Ascending aorta (tissue), 2 donors: ENCODE data around the gene PSMD6. TPM values are rescaled to one million over a fixed set of nuclear protein-coding genes. Genes with fewer than 3 reads are reported as not detected.

Experiments
- DNase-seq, 2 donors: peaks; one replicate each; pipeline ENCODE4 v3.0.0-alpha.2; 2019; ENCODE audit warnings: low spot score in 2 of 2
- H3K27ac ChIP-seq, 2 donors: fragments of 200-600 bp; sonication (generic); one replicate each; pipeline ENCODE4 v1.5.1; 2016 to 2017; ENCODE audit warnings: mild to moderate bottlenecking in 1 of 2
- H3K27me3 ChIP-seq: fragments of 200-600 bp; sonication (generic); one replicate; pipeline ENCODE4 v1.5.1; 2017
- H3K36me3 ChIP-seq, 2 donors: fragments of 200-600 bp; sonication (generic); one replicate each; pipeline ENCODE4 v1.5.1; 2016
- H3K4me1 ChIP-seq, 2 donors: fragments of 200-600 bp; sonication (generic); one replicate each; pipeline ENCODE4 v1.5.1; 2016 to 2017; ENCODE audit warnings: mild to moderate bottlenecking in 1 of 2
- H3K4me3 ChIP-seq, 2 donors: fragments of 200-600 bp; sonication (generic); one replicate each; pipeline ENCODE4 v1.5.1; 2016 to 2017; ENCODE audit warnings: mild to moderate bottlenecking in 1 of 2
- H3K9me3 ChIP-seq, 2 donors: fragments of 200-600 bp; sonication (generic); one replicate each; pipeline ENCODE4 v1.5.1; 2016
- CTCF ChIP-seq, 3 experiments: fragments of 200-600 bp in 2 of 3; fragments of 450-650 bp in 1 of 3; sonication (generic) in 2 of 3; IDR thresholded peaks; one replicate each; pipeline ENCODE4 v1.5.1; 2016 to 2019; ENCODE audit warnings: antibody characterized with exemption in 3 of 3, mild to moderate bottlenecking in 1 of 3, moderate library complexity in 1 of 3
- intact Hi-C: fragments of 100-400 bp; cut with DNase I; formaldehyde crosslinking; loops from one replicate; pipeline ENCODE4 v1.15.1; 2023
- total RNA-seq: library from RNA; depleted of rRNA; stranded (reverse); fragments of >200 nt; gene quantifications from one replicate; pipeline ENCODE4 v1.1.0, GENCODE V29; 2016

PSMD6 gene
- total RNA-seq, 1 donor from 2014 or later: 49.2 TPM

GRCh38 chr3:64000453-64001055 is 22.7 kb downstream of the PSMD6 start:
- H3K27me3 ChIP-seq: no peaks in the 10 kb centered on the region
- intact Hi-C loops: no loop called here

GRCh38 chr3:63998852-63999754 is 24.2 kb downstream of the PSMD6 start:
- no peak for TF ChIP-seq CTCF (IDR thresholded peaks at IDR 0.05)
- Histone ChIP-seq H3K9me3 (no peaks in the 10 kb centered on the region), H3K27me3 (no peaks in the 10 kb centered on the region), H3K4me3 (no peak overlapping the region), H3K36me3 (peaks cover 41 to 58% of the 10 kb centered on the region in 2 donors), H3K4me1 (no peaks in the 10 kb centered on the region), H3K27ac (no peak overlapping the region)
- no peak for DNase-seq
- intact Hi-C loops: no loop called here

More at GRCh38 chr3:64000453-64001055, 22.7 kb downstream of the PSMD6 start:
- no peak for TF ChIP-seq CTCF (IDR thresholded peaks at IDR 0.05)
- Histone ChIP-seq H3K4me3 (no peak overlapping the region), H3K27ac (no peak overlapping the region), H3K9me3 (no peaks in the 10 kb centered on the region), H3K4me1 (no peaks in the 10 kb centered on the region), H3K36me3 (peaks cover 38 to 57% of the 10 kb centered on the region in 2 donors)
- DNase-seq: no peak

GRCh38 chr3:63995086-63995485 is 28.2 kb downstream of the PSMD6 start:
- Histone ChIP-seq H3K27ac (no peak overlapping the region), H3K9me3 (no peaks in the 10 kb centered on the region), H3K27me3 (no peaks in the 10 kb centered on the region), H3K36me3 (peaks cover 58 to 65% of the 10 kb centered on the region in 2 donors), H3K4me1 (no peaks in the 10 kb centered on the region), H3K4me3 (no peak overlapping the region)
- intact Hi-C loops: no loop called here
- no peak for TF ChIP-seq CTCF (IDR thresholded peaks at IDR 0.05)
- no peak for DNase-seq

- H3K4me3 ChIP-seq: no peak overlapping the region
- H3K36me3 ChIP-seq: peaks cover 63 to 66% of the 10 kb centered on the region in 2 donors
- peak; percentile 17 to 77 for DNase-seq
- intact Hi-C loops: loop anchor here (2.0 to 5.0 kb wide), 4 partner anchors 31 to 641 kb away; partner anchors contain the start of genes ATXN7, SCAANT1 and THOC7
- no peaks in the 10 kb centered on the region for H3K9me3 ChIP-seq
- H3K27ac ChIP-seq: no peak overlapping the region
- no peaks in the 10 kb centered on the region for H3K27me3 ChIP-seq
- H3K4me1 ChIP-seq: no peaks in the 10 kb centered on the region
- peak; percentile 80 to 94 (median 94) for TF ChIP-seq CTCF (IDR thresholded peaks at IDR 0.05)
These were observed 29.6 kb downstream of the PSMD6 start for GRCh38 chr3:63993653-63994079.

- H3K4me1 ChIP-seq: no peaks in the 10 kb centered on the region
- H3K27ac ChIP-seq: no peak overlapping the region
- no peak overlapping the region for H3K4me3 ChIP-seq
- no peak for DNase-seq
- H3K36me3 ChIP-seq: peaks cover 72 to 75% of the 10 kb centered on the region in 2 donors
- intact Hi-C loops: loop anchor here (2.0 to 5.0 kb wide), 4 partner anchors 30 to 640 kb away; partner anchors contain the start of genes ATXN7, SCAANT1 and THOC7
- no peak for TF ChIP-seq CTCF (IDR thresholded peaks at IDR 0.05)
- no peaks in the 10 kb centered on the region for H3K27me3 ChIP-seq
- H3K9me3 ChIP-seq: no peaks in the 10 kb centered on the region
These were observed 30.6 kb downstream of the PSMD6 start for GRCh38 chr3:63992516-63993209.
